ENCODE data around the gene ARHGAP35. TPM values are rescaled to one million over a fixed set of nuclear protein-coding genes. Genes with fewer than 3 reads are reported as not detected.

ARHGAP35 gene
- total and polyA plus RNA-seq, 10 of the 15 experiments (the other 5 are each of a cell fraction or from before 2014, with no cell fraction given) = 0.85 to 29.9 (median 11.5) TPM

DNA sequence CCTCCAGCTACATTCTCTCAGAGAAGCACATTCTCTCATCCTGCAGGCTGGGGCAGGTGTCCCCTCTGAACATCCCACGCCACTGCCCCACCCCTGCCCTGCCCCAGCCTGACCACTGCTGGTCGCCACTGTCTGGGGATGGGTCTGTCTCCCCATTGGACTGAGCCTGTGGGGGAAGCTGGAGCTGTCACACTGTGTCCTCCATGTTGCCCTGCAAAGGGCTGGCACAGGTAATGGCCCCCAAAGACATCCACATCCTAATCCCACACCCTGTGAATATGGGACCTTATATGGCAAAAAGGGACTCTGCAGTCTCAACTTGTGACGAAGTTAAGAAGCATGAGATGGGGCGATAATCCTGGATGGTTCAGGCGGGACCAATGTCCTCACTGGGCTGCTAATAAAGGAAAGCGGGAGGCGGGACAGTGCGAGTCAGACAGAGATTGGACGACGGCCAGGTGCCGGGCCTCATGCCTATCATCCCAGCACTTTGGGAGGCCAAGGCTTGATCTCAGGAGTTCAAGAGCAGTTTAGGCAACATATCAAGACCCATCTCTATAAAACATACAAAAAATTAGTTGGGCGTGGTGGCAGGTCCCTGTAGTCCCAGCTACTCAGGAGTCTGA, 19.2 kb upstream of the ARHGAP35 start:
- DNase-seq (ENCODE audit: low read depth, low spot score) = no peak
- POLR2A ChIA-PET = no interaction called here
- no peak for TF ChIP-seq MTA3 (IDR thresholded peaks at IDR 0.05; ENCODE audit: borderline replicate concordance, low read length)
- TF ChIP-seq SMARCA5 (IDR thresholded peaks at IDR 0.05) = no peak
- TF ChIP-seq, protein P1, sequence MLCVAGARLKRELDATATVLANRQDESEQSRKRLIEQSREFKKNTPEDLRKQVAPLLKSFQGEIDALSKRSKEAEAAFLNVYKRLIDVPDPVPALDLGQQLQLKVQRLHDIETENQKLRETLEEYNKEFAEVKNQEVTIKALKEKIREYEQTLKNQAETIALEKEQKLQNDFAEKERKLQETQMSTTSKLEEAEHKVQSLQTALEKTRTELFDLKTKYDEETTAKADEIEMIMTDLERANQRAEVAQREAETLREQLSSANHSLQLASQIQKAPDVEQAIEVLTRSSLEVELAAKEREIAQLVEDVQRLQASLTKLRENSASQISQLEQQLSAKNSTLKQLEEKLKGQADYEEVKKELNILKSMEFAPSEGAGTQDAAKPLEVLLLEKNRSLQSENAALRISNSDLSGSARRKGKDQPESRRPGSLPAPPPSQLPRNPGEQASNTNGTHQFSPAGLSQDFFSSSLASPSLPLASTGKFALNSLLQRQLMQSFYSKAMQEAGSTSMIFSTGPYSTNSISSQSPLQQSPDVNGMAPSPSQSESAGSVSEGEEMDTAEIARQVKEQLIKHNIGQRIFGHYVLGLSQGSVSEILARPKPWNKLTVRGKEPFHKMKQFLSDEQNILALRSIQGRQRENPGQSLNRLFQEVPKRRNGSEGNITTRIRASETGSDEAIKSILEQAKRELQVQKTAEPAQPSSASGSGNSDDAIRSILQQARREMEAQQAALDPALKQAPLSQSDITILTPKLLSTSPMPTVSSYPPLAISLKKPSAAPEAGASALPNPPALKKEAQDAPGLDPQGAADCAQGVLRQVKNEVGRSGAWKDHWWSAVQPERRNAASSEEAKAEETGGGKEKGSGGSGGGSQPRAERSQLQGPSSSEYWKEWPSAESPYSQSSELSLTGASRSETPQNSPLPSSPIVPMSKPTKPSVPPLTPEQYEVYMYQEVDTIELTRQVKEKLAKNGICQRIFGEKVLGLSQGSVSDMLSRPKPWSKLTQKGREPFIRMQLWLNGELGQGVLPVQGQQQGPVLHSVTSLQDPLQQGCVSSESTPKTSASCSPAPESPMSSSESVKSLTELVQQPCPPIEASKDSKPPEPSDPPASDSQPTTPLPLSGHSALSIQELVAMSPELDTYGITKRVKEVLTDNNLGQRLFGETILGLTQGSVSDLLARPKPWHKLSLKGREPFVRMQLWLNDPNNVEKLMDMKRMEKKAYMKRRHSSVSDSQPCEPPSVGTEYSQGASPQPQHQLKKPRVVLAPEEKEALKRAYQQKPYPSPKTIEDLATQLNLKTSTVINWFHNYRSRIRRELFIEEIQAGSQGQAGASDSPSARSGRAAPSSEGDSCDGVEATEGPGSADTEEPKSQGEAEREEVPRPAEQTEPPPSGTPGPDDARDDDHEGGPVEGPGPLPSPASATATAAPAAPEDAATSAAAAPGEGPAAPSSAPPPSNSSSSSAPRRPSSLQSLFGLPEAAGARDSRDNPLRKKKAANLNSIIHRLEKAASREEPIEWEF (IDR thresholded peaks at IDR 0.05; ENCODE audit: insufficient replicate concordance, low read depth, low read length) = no peak
- no peak for TF ChIP-seq YBX1 (IDR thresholded peaks at IDR 0.05)
- no peak for TF ChIP-seq SUZ12 (IDR thresholded peaks at IDR 0.05; ENCODE audit: unreplicated experiment)
- no peak for TF ChIP-seq ZNF207 (IDR thresholded peaks at IDR 0.05; ENCODE audit: borderline replicate concordance)
- TF ChIP-seq STAT3 (IDR thresholded peaks at IDR 0.05; ENCODE audit: low read depth, low read length) = no peak
- no peak for TF ChIP-seq LARP7 (IDR thresholded peaks at IDR 0.05)
- no peak for TF ChIP-seq WRNIP1 (IDR thresholded peaks at IDR 0.05; ENCODE audit: borderline replicate concordance, low read depth, low read length)
- TF ChIP-seq JUND (IDR thresholded peaks at IDR 0.05; ENCODE audit: low read depth, low read length) = no peak
- TF ChIP-seq SREBF2 (IDR thresholded peaks at IDR 0.05; ENCODE audit: low read length) = no peak
- TF ChIP-seq, protein P2, sequence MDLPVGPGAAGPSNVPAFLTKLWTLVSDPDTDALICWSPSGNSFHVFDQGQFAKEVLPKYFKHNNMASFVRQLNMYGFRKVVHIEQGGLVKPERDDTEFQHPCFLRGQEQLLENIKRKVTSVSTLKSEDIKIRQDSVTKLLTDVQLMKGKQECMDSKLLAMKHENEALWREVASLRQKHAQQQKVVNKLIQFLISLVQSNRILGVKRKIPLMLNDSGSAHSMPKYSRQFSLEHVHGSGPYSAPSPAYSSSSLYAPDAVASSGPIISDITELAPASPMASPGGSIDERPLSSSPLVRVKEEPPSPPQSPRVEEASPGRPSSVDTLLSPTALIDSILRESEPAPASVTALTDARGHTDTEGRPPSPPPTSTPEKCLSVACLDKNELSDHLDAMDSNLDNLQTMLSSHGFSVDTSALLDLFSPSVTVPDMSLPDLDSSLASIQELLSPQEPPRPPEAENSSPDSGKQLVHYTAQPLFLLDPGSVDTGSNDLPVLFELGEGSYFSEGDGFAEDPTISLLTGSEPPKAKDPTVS (IDR thresholded peaks at IDR 0.05; ENCODE audit: low read depth, low read length) = no peak

More for the DNA sequence above, 19.2 kb upstream of the ARHGAP35 start:
- Histone ChIP-seq H2AFZ (ENCODE audit: control insufficient read depth, low read depth, low read length) (no peak overlapping the region), H3K4me1 (ENCODE audit: control insufficient read depth, insufficient read depth, low read length) (no peaks in the 10 kb centered on the region), H3K4me3 (no peak overlapping the region), H3K9me3 (replicated peaks; ENCODE audit: control insufficient read depth, insufficient read depth, low read length) (no peaks in the 10 kb centered on the region), H3K36me3 (ENCODE audit: control insufficient read depth in 2 of 2, insufficient read depth in 2 of 2, low read length in 1 of 2) (peaks cover 7 to 10% of the 10 kb centered on the region in 2 experiments; a peak in 3 of 4 replicates), H3K9ac (ENCODE audit: control insufficient read depth, insufficient read depth, low read length) (no peak overlapping the region), H4K20me1 (ENCODE audit: control insufficient read depth, insufficient read depth) (no peaks in the 10 kb centered on the region), H3K27ac (ENCODE audit: control insufficient read depth, insufficient read depth) (no peak overlapping the region), H3K79me2 (ENCODE audit: control insufficient read depth, insufficient read depth, low read length) (no peaks in the 10 kb centered on the region), H3K4me2 (ENCODE audit: control insufficient read depth, insufficient read depth) (no peak overlapping the region), H3K27me3 (replicated peaks in 1 of 2; ENCODE audit: control insufficient read depth in 2 of 2, insufficient read depth in 2 of 2, low read length in 1 of 2) (no peaks in the 10 kb centered on the region)
- in situ Hi-C loops (cut with MboI) = loop anchor here (5.0 kb wide), 1 partner anchor 89 kb away; no protein-coding TSS in a partner anchor
- no peak for ATAC-seq
- CTCF ChIA-PET = interaction anchor here (1.1 to 13.4 kb wide), 19 partner anchors 8 to 172 kb away, joined by 3 to 134 read pairs (median 9); partner anchors contain the start of genes AP2S1 and SLC1A5
- intact Hi-C loops (cut with micrococcal nuclease; ENCODE audit: unreplicated experiment) = no loop called here
- BruUV-seq (replicated peaks) = no TSS peak
- WGBS (ENCODE audit: insufficient coverage, insufficient replicate concordance, low lambda C conversion rate, missing lambda C conversion rate) = 92% methylated on average over 12 of the region's 12 CpGs
- FAIRE-seq = no peak
- SMC1A ChIA-PET (ENCODE audit: uncharacterized antibody, unreplicated experiment) = interaction anchor here (1.1 to 2.3 kb wide), 10 partner anchors 14 to 138 kb away, joined by 4 to 24 read pairs (median 7); no protein-coding TSS in a partner anchor
- RAD21 ChIA-PET (ENCODE audit: unreplicated experiment) = interaction anchor here (0.8 to 2.4 kb wide), 8 partner anchors 15 to 113 kb away, joined by 3 to 41 read pairs (median 10); no protein-coding TSS in a partner anchor

Data from GM12878 (cell line).